H1 (cell line): ENCODE results near the gene UBE2I. TPM values are rescaled to one million over a fixed set of nuclear protein-coding genes. Genes with fewer than 3 reads are reported as not detected.

Experiments
- CTCF ChIA-PET: fragments of 300-600 bp; sonication (Branson Sonifier 250); formaldehyde crosslinking; loops from one replicate; lab custom pipeline; 2021; ENCODE audit not compliant: partially characterized antibody; lab: Charles Lee
- POLR2A ChIA-PET: fragments of 300-600 bp; sonication (Branson Sonifier 250); formaldehyde crosslinking; loops from one replicate; lab custom pipeline; 2021; ENCODE audit warnings: inconsistent platforms; ENCODE audit not compliant: partially characterized antibody; lab: Charles Lee
- DNase-seq, 2 experiments: peaks; one replicate each; pipeline versions ENCODE4 v3.0.0 to v3.0.0-alpha.2; 2010 to 2022; ENCODE audit warnings: low spot score in 2 of 2, low read depth in 1 of 2, mixed read lengths in 1 of 2
- FAIRE-seq: peaks from 2 replicates; lab custom pipeline; 2011; peaks lifted over from hg19 to GRCh38; lab: Jason Lieb, UNC
- H2AFZ ChIP-seq: 2 replicates; pipeline ENCODE4 v1.8.1; 2012; ENCODE audit warnings: low read length, inconsistent platforms
- H2AK5ac ChIP-seq: 2 replicates; pipeline ENCODE4 v1.6.1; 2013; ENCODE audit warnings: low read depth, low read length
- H2BK120ac ChIP-seq: replicated peaks from 2 replicates; pipeline ENCODE3; 2013; ENCODE audit warnings: low read depth, low read length, inconsistent platforms
- H2BK12ac ChIP-seq: 2 replicates; pipeline ENCODE4 v1.6.1; 2013; ENCODE audit warnings: low read depth, low read length
- H2BK15ac ChIP-seq: 2 replicates; pipeline ENCODE4 v1.6.1; 2013; ENCODE audit warnings: low read length
- H2BK20ac ChIP-seq: 2 replicates; pipeline ENCODE4 v1.6.1; 2013; ENCODE audit warnings: low read length
- H2BK5ac ChIP-seq: 2 replicates; pipeline ENCODE4 v1.6.1; 2013; ENCODE audit warnings: low read depth, low read length
- H3K14ac ChIP-seq: 2 replicates; pipeline ENCODE4 v1.6.1; 2013; ENCODE audit warnings: inconsistent platforms; ENCODE audit not compliant: insufficient read length
- H3K18ac ChIP-seq: 2 replicates; pipeline ENCODE4 v1.6.1; 2013; ENCODE audit warnings: low read length; ENCODE audit errors: extremely low read depth
- H3K23ac ChIP-seq: 2 replicates; pipeline ENCODE4 v1.6.1; 2013; ENCODE audit warnings: inconsistent platforms; ENCODE audit not compliant: insufficient read length
- H3K23me2 ChIP-seq: 2 replicates; pipeline ENCODE4 v1.6.1; 2013; ENCODE audit warnings: low read depth, low read length
- H3K27ac ChIP-seq: 2 replicates; pipeline ENCODE4 v1.6.1; 2011; ENCODE audit warnings: low read depth, low read length, inconsistent platforms
- H3K27me3 ChIP-seq, 4 experiments: replicated peaks in 1 of 4; 1 replicate in 1 of 4; 2 replicates in 3 of 4; pipeline versions ENCODE4 v1.6.1 to v1.8.1; 2011 to 2013; ENCODE audit warnings: low read length in 3 of 4, mild to moderate bottlenecking in 3 of 4, inconsistent platforms in 2 of 4, mixed read lengths in 2 of 4, moderate library complexity in 1 of 4; ENCODE audit not compliant: control insufficient read depth in 3 of 4, insufficient read depth in 3 of 4; ENCODE audit errors: extremely low read depth in 1 of 4
- H3K36me3 ChIP-seq, 4 experiments: 2 replicates each; pipeline versions ENCODE4 v1.6.1 to v1.8.1; 2011 to 2013; ENCODE audit warnings: mild to moderate bottlenecking in 4 of 4, low read length in 3 of 4, moderate library complexity in 2 of 4, control low read depth in 1 of 4, inconsistent platforms in 1 of 4; ENCODE audit not compliant: insufficient read depth in 4 of 4, control insufficient read depth in 2 of 4
- H3K4ac ChIP-seq: replicated peaks from 2 replicates; pipeline ENCODE3; 2013; ENCODE audit warnings: low read length, low read depth, mixed read lengths, inconsistent platforms; ENCODE audit not compliant: insufficient read length
- H3K4me1 ChIP-seq, 4 experiments: replicated peaks in 1 of 4; 1 replicate in 1 of 4; 2 replicates in 3 of 4; pipeline versions ENCODE4 v1.6.1 to v1.8.1; 2011 to 2013; ENCODE audit warnings: low read length in 3 of 4, inconsistent platforms in 2 of 4, mixed read lengths in 1 of 4; ENCODE audit not compliant: insufficient read depth in 4 of 4, control insufficient read depth in 3 of 4
- H3K4me2 ChIP-seq, 2 experiments: 2 replicates each; pipeline versions ENCODE4 v1.6.1 to v1.8.1; 2011 to 2013; ENCODE audit warnings: low read depth in 2 of 2, low read length in 2 of 2, control low read depth in 1 of 2, inconsistent platforms in 1 of 2, mild to moderate bottlenecking in 1 of 2; ENCODE audit not compliant: insufficient read depth in 1 of 2
- H3K4me3 ChIP-seq, 4 experiments: fragments of 200-600, 300-600 bp in 1 of 4; sonication (generic), shearing (Covaris generic), sonication (Bioruptor Twin) in 1 of 4; 2 replicates each; pipeline versions ENCODE4 v1.5.1 to v1.8.1; 2011 to 2016; ENCODE audit warnings: low read length in 4 of 4, low read depth in 3 of 4, control low read depth in 2 of 4, inconsistent platforms in 2 of 4, mild to moderate bottlenecking in 2 of 4, mixed read lengths in 1 of 4, moderate library complexity in 1 of 4; ENCODE audit not compliant: insufficient read depth in 2 of 4; ENCODE audit errors: extremely low read depth in 1 of 4
- H3K56ac ChIP-seq: replicated peaks from 2 replicates; pipeline ENCODE3; 2013; ENCODE audit warnings: low read depth, mild to moderate bottlenecking, mixed read lengths, low read length, inconsistent platforms; ENCODE audit not compliant: insufficient read length
- H3K79me1 ChIP-seq: 2 replicates; pipeline ENCODE4 v1.6.1; 2013; ENCODE audit warnings: low read depth, low read length, control low read depth
- H3K79me2 ChIP-seq, 2 experiments: 2 replicates each; pipeline versions ENCODE4 v1.6.1 to v1.8.1; 2012 to 2013; ENCODE audit warnings: low read length in 2 of 2, mild to moderate bottlenecking in 2 of 2, inconsistent platforms in 1 of 2; ENCODE audit not compliant: insufficient read depth in 2 of 2, control insufficient read depth in 1 of 2
- H3K9ac ChIP-seq, 4 experiments: replicated peaks in 1 of 4; 1 replicate in 1 of 4; 2 replicates in 3 of 4; pipeline versions ENCODE4 v1.6.1 to v1.8.1; 2011 to 2013; ENCODE audit warnings: low read depth in 3 of 4, low read length in 3 of 4, control low read depth in 2 of 4, mild to moderate bottlenecking in 2 of 4, moderate library complexity in 2 of 4, inconsistent platforms in 1 of 4; ENCODE audit errors: extremely low read depth in 1 of 4
- H3K9me3 ChIP-seq, 2 experiments: 2 replicates each; pipeline versions ENCODE4 v1.6.1 to v1.8.1; 2012 to 2013; ENCODE audit warnings: mild to moderate bottlenecking in 2 of 2, moderate library complexity in 2 of 2, control low read depth in 1 of 2, inconsistent platforms in 1 of 2, low read depth in 1 of 2, low read length in 1 of 2, mixed read lengths in 1 of 2; ENCODE audit not compliant: insufficient read depth in 2 of 2
- H4K20me1 ChIP-seq, 2 experiments: replicated peaks in 1 of 2; 2 replicates each; pipeline versions ENCODE3 to v1.8.1; 2011 to 2013; ENCODE audit warnings: inconsistent platforms in 2 of 2, low read length in 2 of 2, mild to moderate bottlenecking in 1 of 2; ENCODE audit not compliant: insufficient read depth in 2 of 2, control insufficient read depth in 1 of 2
- H4K5ac ChIP-seq: 2 replicates; pipeline ENCODE4 v1.6.1; 2013; ENCODE audit warnings: low read length, low read depth, mixed read lengths, inconsistent platforms; ENCODE audit not compliant: insufficient read length
- H4K8ac ChIP-seq: 2 replicates; pipeline ENCODE4 v1.8.0; 2013; ENCODE audit warnings: mild to moderate bottlenecking, moderate library complexity, low read length, inconsistent platforms; ENCODE audit not compliant: insufficient read depth; ENCODE audit errors: extremely low read depth
- H4K91ac ChIP-seq: replicated peaks from 2 replicates; pipeline ENCODE3; 2013; ENCODE audit warnings: low read length, mixed read lengths, inconsistent platforms; ENCODE audit not compliant: insufficient read length
- ATF3 ChIP-seq: IDR thresholded peaks from 2 replicates; pipeline ENCODE4 v1.6.1; 2011; ENCODE audit warnings: low read depth, mild to moderate bottlenecking, low read length; ENCODE audit not compliant: insufficient read depth
- BRCA1 ChIP-seq: IDR thresholded peaks from 2 replicates; pipeline ENCODE4 v1.6.1; 2012; ENCODE audit warnings: low read depth, low read length, improper control_type of control experiment
- CTBP2 ChIP-seq: IDR thresholded peaks from 2 replicates; pipeline ENCODE4 v1.7.0; 2011; ENCODE audit warnings: borderline replicate concordance, mild to moderate bottlenecking, moderate library complexity, mixed read lengths, low read length; ENCODE audit not compliant: insufficient read depth, insufficient read length
- FOSL1 ChIP-seq: IDR thresholded peaks from 2 replicates; pipeline ENCODE4 v1.6.1; 2011; ENCODE audit warnings: mild to moderate bottlenecking, low read depth, low read length, moderate library complexity; ENCODE audit not compliant: insufficient read depth
- GABPA ChIP-seq: IDR thresholded peaks from 2 replicates; pipeline ENCODE4 v1.6.1; 2011; ENCODE audit warnings: mild to moderate bottlenecking, low read length, moderate library complexity, borderline replicate concordance; ENCODE audit not compliant: insufficient read depth
- KDM5A ChIP-seq: fragments of 200-600 bp; IDR thresholded peaks from 2 replicates; pipeline ENCODE4 v1.7.1; 2012; ENCODE audit warnings: mild to moderate bottlenecking, low read length, inconsistent platforms, mixed read lengths
- POLR2A ChIP-seq, 2 experiments: IDR thresholded peaks; 1 replicate in 1 of 2; 2 replicates in 1 of 2; pipeline ENCODE4 v1.6.1; 2011; ENCODE audit warnings: low read depth in 2 of 2, low read length in 2 of 2, mild to moderate bottlenecking in 2 of 2; ENCODE audit errors: control extremely low read depth in 1 of 2
- RBBP5 ChIP-seq: IDR thresholded peaks from 2 replicates; pipeline ENCODE4 v1.7.1; 2012; ENCODE audit warnings: low read depth, mild to moderate bottlenecking, inconsistent platforms, low read length, moderate library complexity, borderline replicate concordance
- RXRA ChIP-seq: IDR thresholded peaks from 2 replicates; pipeline ENCODE4 v1.6.1; 2011; ENCODE audit warnings: low read depth, mild to moderate bottlenecking, low read length, moderate library complexity; ENCODE audit not compliant: insufficient read depth
- SIX5 ChIP-seq: IDR thresholded peaks from 2 replicates; pipeline ENCODE4 v1.6.1; 2011; ENCODE audit warnings: mild to moderate bottlenecking, low read depth, low read length
- TEAD4 ChIP-seq: IDR thresholded peaks from 2 replicates; pipeline ENCODE4 v1.6.1; 2012; ENCODE audit warnings: low read depth, low read length, inconsistent platforms, mixed read lengths
- WGBS, 2 experiments: shearing (Covaris generic) in 1 of 2; methylation state at CpG; one replicate each; pipeline versions ENCODE4 v1.1.6 to v1.1.7; 2013 to 2015; ENCODE audit warnings: low lambda C conversion rate in 2 of 2, mixed read lengths in 2 of 2, inconsistent platforms in 1 of 2, low coverage in 1 of 2, missing lambda C conversion rate in 1 of 2; ENCODE audit not compliant: insufficient replicate concordance in 2 of 2, insufficient coverage in 1 of 2, insufficient read length in 1 of 2; ENCODE audit errors: extremely low coverage in 1 of 2, missing lambda C conversion rate in 1 of 2; 5-methylcytosine and 5-hydroxymethylcytosine counted together
- polyA plus RNA-seq, 7 experiments: library from polyadenylated mRNA; depleted of rRNA in 3 of 7; stranded (reverse) in 5 of 7; unstranded in 2 of 7; fragments of >200 nt in 5 of 7; fragments of 200-250 nt in 2 of 7; gene quantifications; 1 replicate in 5 of 7; 2 replicates in 1 of 7; 4 replicates in 1 of 7; pipeline versions ENCODE4 v1.2.1 to v1.2.3, GENCODE V29; 2011 to 2013; ENCODE audit warnings: missing spikeins in 2 of 7, mixed read lengths in 2 of 7
- total RNA-seq: library from RNA; stranded (reverse); fragmentation: NEBNext Ultra II Directional; extraction: Animal tissue kit (Norgen Biotek cat#: 25700); gene quantifications from 2 replicates; pipeline ENCODE4 v1.2.1, GENCODE V29; 2021

Gene UBE2I
- total and polyA plus RNA-seq, 2 of the 8 experiments (the other 6 are each of a cell fraction or from before 2014, with no cell fraction given) = 148 to 268 TPM

- WGBS, 2 experiments = 90% methylated on average over 31 of the region's 31 CpGs; no CpG with 5 or more reads in 1 of the 2 experiments
- H4K91ac ChIP-seq = no peak overlapping the region
- H3K4me2 ChIP-seq = no peak overlapping the region
- H3K27ac ChIP-seq = no peak overlapping the region
- H2BK12ac ChIP-seq = 0 out of 2 replicates have a peak overlapping the region, but pooled peaks have one; percentile 39
- no peak overlapping the region for H4K8ac ChIP-seq
- no peak overlapping the region for H3K9ac ChIP-seq
- H2BK120ac ChIP-seq = no peak overlapping the region
- FAIRE-seq (no peak), DNase-seq (no peak)
- peaks cover 0 to 17% (median 11%) of the 10 kb centered on the region in 4 experiments; a peak in 6 of 7 replicates for H3K4me1 ChIP-seq
- H2BK5ac ChIP-seq = no peak overlapping the region
- H3K36me3 ChIP-seq = no peaks in the 10 kb centered on the region
- no peak overlapping the region for H3K56ac ChIP-seq
- H2BK20ac ChIP-seq = no peak overlapping the region
- H4K20me1 ChIP-seq = no peaks in the 10 kb centered on the region
- no peak overlapping the region for H3K18ac ChIP-seq
- no peak overlapping the region for H3K4ac ChIP-seq
- H3K14ac ChIP-seq = no peak overlapping the region
- no peaks in the 10 kb centered on the region for H3K27me3 ChIP-seq
- H2AFZ ChIP-seq = no peak overlapping the region
- peak overlapping the region; percentile 61; the same call in 1 of the 2 replicates for H2BK15ac ChIP-seq
- H3K79me2 ChIP-seq = no peaks in the 10 kb centered on the region
- H3K79me1 ChIP-seq = no peaks in the 10 kb centered on the region; the same call in 1 of the 2 replicates
- H3K9me3 ChIP-seq = no peaks in the 10 kb centered on the region
- ChIA-PET CTCF (interaction anchor here (0.7 to 3.3 kb wide), 12 partner anchors 9 to 136 kb away, joined by 3 to 35 read pairs (median 4); no protein-coding TSS in a partner anchor), POLR2A (interaction anchor here (0.8 to 2.8 kb wide), 2 partner anchors 9 to 10 kb away, joined by 3 to 18 read pairs; partner anchors contain the start of gene UBE2I)
- no peak overlapping the region for H3K23ac ChIP-seq
- no peak overlapping the region for H3K4me3 ChIP-seq
- H2AK5ac ChIP-seq = no peak overlapping the region
- peaks cover 2% of the 10 kb centered on the region; the same call in 1 of the 2 replicates for H3K23me2 ChIP-seq
- H4K5ac ChIP-seq = no peak overlapping the region
- no peak for TF ChIP-seq RBBP5
- no peak for TF ChIP-seq KDM5A
- TF ChIP-seq BRCA1 = no peak
- no peak for TF ChIP-seq GABPA
- no peak for TF ChIP-seq FOSL1
- TF ChIP-seq SIX5 = no peak
- TF ChIP-seq CTBP2 = no peak
- no peak for TF ChIP-seq ATF3
- TF ChIP-seq TEAD4 = no peak
- TF ChIP-seq RXRA = no peak
- TF ChIP-seq POLR2A (IDR thresholded peaks at IDR 0.05; ENCODE audit: control extremely low read depth in 1 of 2, low read depth in 2 of 2, low read length in 2 of 2) = no peak
Measured at GRCh38 chr16:1299012-1299867, 10.2 kb upstream of the UBE2I start.
